ENCODE data around the gene KIF26B.

DNA sequence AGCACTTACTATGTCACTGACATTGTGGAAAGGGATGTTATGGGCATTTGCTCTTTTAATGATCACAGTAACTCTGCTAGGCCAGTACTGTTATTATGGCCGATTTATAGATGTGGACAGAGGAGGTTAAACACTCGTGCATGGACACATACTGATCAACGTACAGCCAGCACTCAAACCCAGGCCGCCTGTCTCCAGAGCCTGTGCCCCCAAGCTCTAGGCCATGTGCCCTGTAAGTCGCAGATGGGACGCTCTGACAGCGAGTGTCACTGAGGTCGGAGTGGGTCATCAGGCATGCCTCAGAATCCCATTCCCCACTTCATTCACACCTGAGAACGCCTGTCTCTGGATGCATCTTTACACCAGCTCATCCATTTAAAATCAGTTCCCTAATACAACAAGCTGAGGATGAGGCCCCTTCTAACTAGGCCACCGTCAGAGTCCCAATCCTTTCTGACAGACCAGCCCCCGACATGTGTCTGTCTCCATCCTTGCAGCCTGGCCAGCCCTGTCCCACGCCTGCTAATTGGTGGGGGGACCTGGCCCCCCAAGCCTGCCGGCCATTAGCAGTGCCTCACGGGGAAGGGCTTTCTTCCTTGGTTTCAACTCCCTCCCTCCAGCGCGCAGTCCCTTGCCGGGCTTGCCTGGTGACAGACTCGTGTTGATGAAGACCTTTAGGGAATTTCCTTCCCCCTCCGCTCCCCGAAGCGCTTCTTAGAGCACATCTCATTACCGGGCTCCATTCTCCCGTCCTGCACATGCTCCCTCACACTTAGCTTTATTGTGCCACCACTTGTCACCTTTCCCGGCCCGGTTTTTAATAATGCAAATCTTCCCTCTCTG lies 436.8 kb downstream of the KIF26B start:
- TF ChIP-seq, protein P1, sequence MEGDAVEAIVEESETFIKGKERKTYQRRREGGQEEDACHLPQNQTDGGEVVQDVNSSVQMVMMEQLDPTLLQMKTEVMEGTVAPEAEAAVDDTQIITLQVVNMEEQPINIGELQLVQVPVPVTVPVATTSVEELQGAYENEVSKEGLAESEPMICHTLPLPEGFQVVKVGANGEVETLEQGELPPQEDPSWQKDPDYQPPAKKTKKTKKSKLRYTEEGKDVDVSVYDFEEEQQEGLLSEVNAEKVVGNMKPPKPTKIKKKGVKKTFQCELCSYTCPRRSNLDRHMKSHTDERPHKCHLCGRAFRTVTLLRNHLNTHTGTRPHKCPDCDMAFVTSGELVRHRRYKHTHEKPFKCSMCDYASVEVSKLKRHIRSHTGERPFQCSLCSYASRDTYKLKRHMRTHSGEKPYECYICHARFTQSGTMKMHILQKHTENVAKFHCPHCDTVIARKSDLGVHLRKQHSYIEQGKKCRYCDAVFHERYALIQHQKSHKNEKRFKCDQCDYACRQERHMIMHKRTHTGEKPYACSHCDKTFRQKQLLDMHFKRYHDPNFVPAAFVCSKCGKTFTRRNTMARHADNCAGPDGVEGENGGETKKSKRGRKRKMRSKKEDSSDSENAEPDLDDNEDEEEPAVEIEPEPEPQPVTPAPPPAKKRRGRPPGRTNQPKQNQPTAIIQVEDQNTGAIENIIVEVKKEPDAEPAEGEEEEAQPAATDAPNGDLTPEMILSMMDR (IDR thresholded peaks at IDR 0.05), result no peak
- TF ChIP-seq POLR2AphosphoS5 (IDR thresholded peaks at IDR 0.05; ENCODE audit: insufficient read depth in 1 of 2, low read depth in 1 of 2), result no peak
- TF ChIP-seq POLR2A (IDR thresholded peaks at IDR 0.05), result no peak
